ENCODE data around the gene CYBA. TPM values are rescaled to one million over a fixed set of nuclear protein-coding genes. Genes with fewer than 3 reads are reported as not detected.

CYBA gene
- total RNA-seq, 1 donor from 2014 or later: 363 TPM

- DNase-seq (ENCODE audit: extremely low read depth, low read depth, low spot score): no peak
Measured at GRCh38 chr16:88595921-88596320, 54.9 kb downstream of the CYBA start.

- no peak for DNase-seq (ENCODE audit: extremely low read depth, low read depth, low spot score)
Measured at GRCh38 chr16:88595101-88595500, 55.8 kb downstream of the CYBA start.

- no peak for DNase-seq (ENCODE audit: extremely low read depth, low read depth, low spot score)
Measured at GRCh38 chr16:88593910-88594309, 56.9 kb downstream of the CYBA start.

GRCh38 chr16:88593489-88593888 lies 57.4 kb downstream of the CYBA start:
- DNase-seq (ENCODE audit: extremely low read depth, low read depth, low spot score): no peak

Other genes with a start within 250 kb of the CYBA start
- gene ZFPM1, start 197.8 kb downstream of the CYBA start, total RNA-seq: 1.6 and 3.3 TPM in 2 replicates
- 20.1 and 31.0 TPM in 2 replicates for gene ZC3H18, start 80.7 kb downstream of the CYBA start, total RNA-seq
- not detected in 2 replicates for gene IL17C, start 12.5 kb downstream of the CYBA start, total RNA-seq
- gene MVD, start 12.0 kb upstream of the CYBA start, total RNA-seq: 61.1 and 83.8 TPM in 2 replicates
- 0.12 TPM in 1 of 2 replicates, not detected in the other for gene SNAI3, start 35.5 kb upstream of the CYBA start, total RNA-seq
- gene RNF166, start 55.4 kb upstream of the CYBA start, total RNA-seq: 27.3 and 36.0 TPM in 2 replicates
- gene CTU2, start 55.5 kb upstream of the CYBA start, total RNA-seq: 17.5 and 17.8 TPM in 2 replicates
- gene PIEZO1, start 134.2 kb upstream of the CYBA start, total RNA-seq: 289 and 466 TPM in 2 replicates
- 10.9 and 17.8 TPM in 2 replicates for gene CDT1, start 152.7 kb upstream of the CYBA start, total RNA-seq
- gene APRT, start 160.9 kb upstream of the CYBA start, total RNA-seq: 189 and 288 TPM in 2 replicates
- 47.8 and 60.4 TPM in 2 replicates for gene GALNS, start 205.9 kb upstream of the CYBA start, total RNA-seq
- gene TRAPPC2L, start 206.1 kb upstream of the CYBA start, total RNA-seq: 47.4 and 53.1 TPM in 2 replicates
- gene PABPN1L, start 215.6 kb upstream of the CYBA start, total RNA-seq: not detected in 2 replicates

All from glomerular endothelial cell (primary cell).